Peyer's patch (tissue), 4 donors: Measurements from ENCODE around the gene AMBRA1. TPM values are rescaled to one million over a fixed set of nuclear protein-coding genes. Genes with fewer than 3 reads are reported as not detected.

Experiments used
- DNase-seq, 3 donors: peaks; one replicate each; pipeline ENCODE4 v3.0.0-alpha.2; 2017 to 2019
- H3K27ac ChIP-seq, 4 donors: fragments of 200-600 bp; sonication (generic); one replicate each; pipeline ENCODE4 v1.5.1; 2016 to 2019
- H3K27me3 ChIP-seq, 2 donors: fragments of 200-600 bp; sonication (generic); one replicate each; pipeline ENCODE4 v1.5.1; 2019
- H3K36me3 ChIP-seq, 3 donors: fragments of 200-600 bp; sonication (generic); one replicate each; pipeline ENCODE4 v1.5.1; 2016 to 2019
- H3K4me1 ChIP-seq, 4 donors: fragments of 200-600 bp; sonication (generic); one replicate each; pipeline ENCODE4 v1.5.1; 2016 to 2019
- H3K4me3 ChIP-seq, 4 donors: fragments of 200-600 bp; sonication (generic); 1 replicate in 3 of 4; 2 replicates in 1 of 4; pipeline ENCODE4 v1.5.1; 2016 to 2019; ENCODE audit warnings: mild to moderate bottlenecking in 1 of 4
- H3K9me3 ChIP-seq, 4 donors: fragments of 200-600 bp; sonication (generic); one replicate each; pipeline ENCODE4 v1.5.1; 2016 to 2019; ENCODE audit warnings: mild to moderate bottlenecking in 1 of 4
- POLR2A ChIP-seq, 2 donors: fragments of 450-650 bp; IDR thresholded peaks; one replicate each; pipeline ENCODE4 v1.5.1; 2017; ENCODE audit warnings: antibody characterized with exemption in 2 of 2, mild to moderate bottlenecking in 2 of 2, moderate library complexity in 2 of 2
- total RNA-seq, 4 donors: library from RNA; depleted of rRNA; stranded (reverse); fragments of >200 nt; gene quantifications; one replicate each; pipeline ENCODE4 v1.1.0, GENCODE V29; 2016
- TF ChIP-seq, protein P1 (sequence below), 6 experiments: fragments of 450-650 bp in 4 of 6; fragments of 200-600 bp in 2 of 6; sonication (generic) in 1 of 6; IDR thresholded peaks; one replicate each; pipeline ENCODE4 v1.5.1; 2017 to 2019; ENCODE audit warnings: antibody characterized with exemption in 6 of 6, mild to moderate bottlenecking in 3 of 6, moderate library complexity in 1 of 6

The AMBRA1 gene
- total RNA-seq, 4 donors from 2014 or later = 28.9 to 61.6 (median 41.6) TPM

- Histone ChIP-seq H3K4me1 (peaks cover 0 to 13% (median 0%) of the 10 kb centered on the region in 4 donors), H3K27me3 (no peaks in the 10 kb centered on the region), H3K27ac (no peak overlapping the region), H3K4me3 (no peak overlapping the region), H3K36me3 (peaks cover 0 to 42% (median 0%) of the 10 kb centered on the region in 3 donors), H3K9me3 (no peaks in the 10 kb centered on the region)
- TF ChIP-seq POLR2A (IDR thresholded peaks at IDR 0.05) = no peak
- TF ChIP-seq, protein P1, sequence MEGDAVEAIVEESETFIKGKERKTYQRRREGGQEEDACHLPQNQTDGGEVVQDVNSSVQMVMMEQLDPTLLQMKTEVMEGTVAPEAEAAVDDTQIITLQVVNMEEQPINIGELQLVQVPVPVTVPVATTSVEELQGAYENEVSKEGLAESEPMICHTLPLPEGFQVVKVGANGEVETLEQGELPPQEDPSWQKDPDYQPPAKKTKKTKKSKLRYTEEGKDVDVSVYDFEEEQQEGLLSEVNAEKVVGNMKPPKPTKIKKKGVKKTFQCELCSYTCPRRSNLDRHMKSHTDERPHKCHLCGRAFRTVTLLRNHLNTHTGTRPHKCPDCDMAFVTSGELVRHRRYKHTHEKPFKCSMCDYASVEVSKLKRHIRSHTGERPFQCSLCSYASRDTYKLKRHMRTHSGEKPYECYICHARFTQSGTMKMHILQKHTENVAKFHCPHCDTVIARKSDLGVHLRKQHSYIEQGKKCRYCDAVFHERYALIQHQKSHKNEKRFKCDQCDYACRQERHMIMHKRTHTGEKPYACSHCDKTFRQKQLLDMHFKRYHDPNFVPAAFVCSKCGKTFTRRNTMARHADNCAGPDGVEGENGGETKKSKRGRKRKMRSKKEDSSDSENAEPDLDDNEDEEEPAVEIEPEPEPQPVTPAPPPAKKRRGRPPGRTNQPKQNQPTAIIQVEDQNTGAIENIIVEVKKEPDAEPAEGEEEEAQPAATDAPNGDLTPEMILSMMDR (IDR thresholded peaks at IDR 0.05) = no peak
- no peak for DNase-seq
Measured at GRCh38 chr11:46436113-46436512, 157.7 kb downstream of the AMBRA1 start.

DNA sequence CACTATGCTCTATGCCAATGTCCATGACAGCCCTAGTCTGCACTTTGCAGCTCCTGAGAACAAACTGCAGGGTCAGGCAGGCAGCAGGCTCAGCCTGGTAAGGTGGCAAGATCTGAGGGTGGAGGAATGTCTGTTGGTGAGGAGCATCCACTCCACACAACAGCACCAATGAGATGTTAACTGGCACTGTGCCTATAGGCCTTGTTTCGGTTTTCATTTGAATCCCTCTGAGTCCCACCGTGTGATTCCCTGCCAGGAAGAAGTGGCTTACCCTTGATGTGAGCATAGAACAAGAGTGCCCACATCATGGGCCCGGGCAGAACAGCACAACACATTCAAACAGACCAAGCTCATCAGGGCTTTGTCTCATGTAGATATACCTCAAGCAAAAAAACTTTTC is 158.1 kb downstream of the AMBRA1 start:
- Histone ChIP-seq H3K36me3 (peaks cover 0 to 42% (median 0%) of the 10 kb centered on the region in 3 donors), H3K27me3 (no peaks in the 10 kb centered on the region), H3K9me3 (no peaks in the 10 kb centered on the region), H3K27ac (no peak overlapping the region), H3K4me3 (no peak overlapping the region), H3K4me1 (peaks cover 0 to 13% (median 0%) of the 10 kb centered on the region in 4 donors)
- DNase-seq = no peak
- no peak for TF ChIP-seq POLR2A (IDR thresholded peaks at IDR 0.05)
- TF ChIP-seq, protein P1 (IDR thresholded peaks at IDR 0.05) = no peak

DNA sequence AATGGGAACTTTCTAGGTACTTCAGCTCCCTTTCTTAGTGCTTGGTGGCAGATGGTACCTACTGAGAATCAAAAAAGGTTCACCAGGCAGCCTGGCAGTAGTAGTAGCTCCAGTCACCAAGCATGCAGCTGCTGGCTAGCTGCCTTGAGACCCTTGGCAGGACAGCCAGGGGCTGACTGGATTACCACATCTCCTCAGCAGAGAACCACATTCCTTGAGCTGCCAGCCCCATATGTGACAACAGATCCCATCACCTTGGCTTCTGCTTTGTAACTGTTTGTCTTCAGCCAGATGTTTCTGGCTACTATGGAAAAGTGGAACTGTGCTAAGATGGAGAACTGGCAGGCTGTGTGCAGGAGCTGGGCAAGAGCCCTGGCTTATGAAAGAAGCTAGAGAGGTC is 162.6 kb downstream of the AMBRA1 start:
- no peak for DNase-seq
- TF ChIP-seq POLR2A (IDR thresholded peaks at IDR 0.05) = no peak
- TF ChIP-seq, protein P1 (IDR thresholded peaks at IDR 0.05) = no peak

DNA sequence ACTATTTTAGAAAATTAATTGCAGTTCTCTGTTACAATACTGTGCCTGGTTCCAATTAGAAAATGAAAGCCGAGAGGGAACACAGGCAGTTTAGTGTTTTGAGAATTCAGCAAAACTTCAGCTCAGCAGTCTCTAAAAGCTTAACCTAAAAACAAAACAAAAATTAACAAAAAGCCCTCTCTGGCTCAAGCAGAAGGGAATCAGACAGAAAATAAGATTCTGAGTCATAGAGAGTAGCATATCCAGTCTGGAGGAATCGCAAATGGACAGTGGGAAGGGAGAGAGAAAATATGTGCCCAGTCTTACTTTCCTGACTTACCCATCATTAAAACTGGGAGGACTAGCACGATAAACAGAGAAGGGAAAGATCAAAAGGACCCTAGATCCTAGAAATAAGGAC is 164.1 kb downstream of the AMBRA1 start:
- no peak overlapping the region for H3K4me3 ChIP-seq
- no peak for TF ChIP-seq POLR2A (IDR thresholded peaks at IDR 0.05)
- TF ChIP-seq, protein P1 (IDR thresholded peaks at IDR 0.05) = no peak
- no peak for DNase-seq
- H3K27me3 ChIP-seq = no peaks in the 10 kb centered on the region
- peaks cover 0 to 68% (median 0%) of the 10 kb centered on the region in 3 donors for H3K36me3 ChIP-seq
- H3K27ac ChIP-seq = no peak overlapping the region
- no peaks in the 10 kb centered on the region for H3K4me1 ChIP-seq
- no peaks in the 10 kb centered on the region for H3K9me3 ChIP-seq

More for the DNA sequence above, 162.6 kb downstream of the AMBRA1 start:
- H3K9me3 ChIP-seq = no peaks in the 10 kb centered on the region
- peaks cover 0 to 67% (median 0%) of the 10 kb centered on the region in 3 donors for H3K36me3 ChIP-seq
- no peaks in the 10 kb centered on the region for H3K4me1 ChIP-seq
- H3K27me3 ChIP-seq = no peaks in the 10 kb centered on the region
- H3K4me3 ChIP-seq = no peak overlapping the region
- H3K27ac ChIP-seq = no peak overlapping the region

DNA sequence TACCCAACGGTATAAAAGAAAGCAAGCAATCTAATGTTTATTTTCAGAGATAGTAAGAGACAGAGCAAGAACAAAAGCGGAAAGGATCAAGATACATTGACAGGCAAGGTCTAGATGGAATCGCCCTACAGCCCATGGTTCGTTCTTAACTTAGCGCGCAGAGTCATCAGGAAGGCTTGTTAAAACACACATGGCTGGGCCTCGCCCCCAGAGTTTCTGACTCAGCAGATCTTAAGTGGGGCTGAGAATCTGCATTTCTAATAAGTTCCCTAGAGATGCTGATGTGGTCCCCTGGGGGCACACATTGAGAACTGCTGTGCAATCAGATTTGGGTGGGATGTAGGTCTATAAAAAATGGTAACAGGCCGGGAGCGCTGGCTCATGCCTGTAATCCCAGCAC is 166.5 kb downstream of the AMBRA1 start:
- TF ChIP-seq, protein P1 (IDR thresholded peaks at IDR 0.05) = no peak
- no peak for TF ChIP-seq POLR2A (IDR thresholded peaks at IDR 0.05)
- peaks cover 0 to 47% (median 0%) of the 10 kb centered on the region in 3 donors for H3K36me3 ChIP-seq

More for the DNA sequence above, 166.5 kb downstream of the AMBRA1 start:
- Histone ChIP-seq H3K27ac (no peak overlapping the region), H3K4me3 (no peak overlapping the region), H3K4me1 (peaks cover 0 to 7% (median 0%) of the 10 kb centered on the region in 4 donors), H3K9me3 (no peaks in the 10 kb centered on the region), H3K27me3 (no peaks in the 10 kb centered on the region)
- DNase-seq = no peak
